T follicular helper cell (primary cell): Measurements from ENCODE around the gene COL4A1.

Experiments
- DNase-seq: peaks from one replicate; pipeline ENCODE4 v3.0.0-alpha.2; 2020; ENCODE audit warnings: low read depth

COL4A1 gene

GRCh38 chr13:110133425-110134235 lies 173.3 kb downstream of the COL4A1 start:
- no peak for DNase-seq

GRCh38 chr13:110132225-110132982 lies 174.6 kb downstream of the COL4A1 start:
- no peak for DNase-seq

GRCh38 chr13:110131424-110131823 lies 175.5 kb downstream of the COL4A1 start:
- no peak for DNase-seq

DNA sequence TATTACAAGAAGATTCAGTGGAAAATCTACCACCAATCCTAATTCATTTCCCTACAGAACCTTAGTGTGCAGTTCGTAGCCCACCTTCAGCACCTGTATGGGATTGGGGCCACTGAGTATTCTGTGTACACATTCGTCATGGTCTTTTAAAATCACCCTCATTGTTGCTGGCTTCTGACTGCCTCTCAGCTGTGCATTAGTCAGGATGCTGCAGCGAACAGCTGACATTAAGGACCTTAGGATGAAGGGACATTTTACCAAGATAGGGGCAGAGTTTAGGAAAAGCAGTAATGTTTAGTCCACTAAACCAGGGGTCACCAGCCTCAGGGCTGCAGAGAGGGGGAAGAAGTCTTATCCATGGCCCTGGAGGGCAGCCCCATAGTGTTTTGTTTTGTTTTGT lies 176.5 kb downstream of the COL4A1 start:
- DNase-seq, result no peak

DNA sequence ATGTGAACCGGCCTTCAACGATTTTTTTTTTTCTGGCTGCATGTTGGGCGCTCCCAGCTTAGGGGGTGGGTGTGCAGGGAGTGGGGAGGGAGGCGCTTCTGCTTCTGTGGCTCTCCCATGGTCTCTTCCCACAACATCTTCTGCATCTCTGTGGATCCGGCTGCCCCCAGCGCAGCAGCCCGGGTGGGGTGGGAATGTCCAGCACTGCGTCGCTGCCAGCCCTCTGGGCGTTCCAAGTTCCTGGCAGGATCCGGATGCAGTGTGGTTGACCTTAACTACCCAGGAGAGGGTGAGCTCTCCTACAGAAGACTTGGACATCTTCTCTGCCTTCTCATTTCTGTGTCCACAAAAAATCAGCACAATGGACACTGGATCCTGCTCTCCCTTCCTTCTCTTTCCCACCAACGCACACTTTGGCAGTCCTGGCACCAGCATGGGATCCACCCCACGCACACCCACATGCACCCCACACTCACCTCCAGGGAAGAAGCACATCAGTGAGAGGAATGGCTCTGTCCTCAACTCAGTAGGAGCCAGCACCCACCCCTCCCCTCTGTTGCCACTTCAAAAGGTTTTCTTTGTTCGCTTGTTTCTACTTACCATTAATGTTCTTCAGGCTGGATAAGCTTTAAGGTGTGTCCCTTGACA lies 177.3 kb downstream of the COL4A1 start:
- no peak for DNase-seq

GRCh38 chr13:110129076-110129475 lies 177.9 kb downstream of the COL4A1 start:
- no peak for DNase-seq

DNA sequence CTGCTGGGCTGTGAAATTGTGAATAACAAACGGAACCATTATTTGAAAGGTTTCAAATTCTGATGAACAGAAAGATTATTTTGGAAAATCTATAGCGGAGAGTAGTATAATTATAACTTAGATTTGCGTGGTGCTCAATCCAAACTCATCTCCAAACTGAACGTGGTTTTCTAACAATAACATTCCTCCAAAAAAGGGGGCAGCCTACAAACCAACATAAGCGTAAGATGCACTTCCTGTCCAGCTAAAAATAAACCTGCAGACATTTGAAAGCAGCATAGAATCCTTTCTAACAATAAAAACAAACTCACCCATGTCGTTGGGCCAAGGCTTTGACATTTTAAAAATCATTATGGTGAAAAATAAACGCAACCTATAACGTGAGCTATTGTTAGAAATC lies 178.4 kb downstream of the COL4A1 start:
- DNase-seq, result no peak

DNA sequence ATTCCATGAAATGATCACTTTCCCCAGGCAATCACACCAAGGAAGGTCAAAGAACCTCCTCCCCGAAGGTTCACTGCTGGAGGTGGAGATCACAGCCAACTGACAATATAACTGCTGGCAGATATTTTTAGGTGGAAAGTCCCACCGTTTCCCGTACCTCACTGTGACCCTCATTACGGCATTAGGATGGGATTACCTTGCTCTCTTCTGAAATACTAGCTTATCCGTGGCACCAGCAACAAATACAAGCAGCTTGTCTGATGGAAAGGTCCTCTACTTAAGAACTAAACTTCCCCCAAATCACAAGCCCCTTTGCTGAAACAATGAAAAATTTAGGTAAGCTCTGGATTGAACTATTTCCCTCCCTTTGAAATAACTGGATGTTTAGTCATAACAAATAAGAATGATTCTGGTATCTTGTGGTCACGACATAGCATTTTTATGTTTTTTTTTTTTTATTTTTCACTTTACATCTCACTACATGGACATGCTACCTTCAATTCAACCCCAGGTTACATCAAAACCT lies 178.9 kb downstream of the COL4A1 start:
- no peak for DNase-seq

DNA sequence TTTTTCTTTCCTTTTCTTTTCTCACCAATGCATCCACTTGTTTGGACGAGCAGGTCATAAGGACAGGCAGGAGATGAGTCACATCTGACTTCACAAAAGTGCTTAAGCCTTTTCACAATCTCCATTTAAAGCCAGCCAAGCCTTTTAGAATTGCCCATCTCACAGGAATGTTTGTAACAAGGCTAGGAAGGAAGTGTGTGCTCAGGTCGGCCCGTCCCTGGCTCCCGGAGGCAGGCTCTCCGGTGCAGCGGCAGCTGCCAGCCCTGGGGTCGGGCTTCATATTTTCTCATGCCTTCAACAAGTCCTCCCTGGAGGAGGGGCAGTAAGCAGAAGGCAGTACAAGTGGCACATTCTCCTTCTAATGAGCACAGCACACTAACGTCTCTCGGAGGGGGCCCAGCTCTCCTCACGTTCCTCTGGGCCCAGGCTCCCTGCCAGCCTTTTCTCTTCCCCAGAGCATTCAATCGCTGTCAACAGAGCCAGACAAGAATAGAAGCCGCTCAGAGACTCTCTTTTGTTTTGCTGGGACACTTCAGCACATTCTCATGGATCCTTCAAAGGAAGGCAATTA lies 180.5 kb downstream of the COL4A1 start:
- no peak for DNase-seq

DNA sequence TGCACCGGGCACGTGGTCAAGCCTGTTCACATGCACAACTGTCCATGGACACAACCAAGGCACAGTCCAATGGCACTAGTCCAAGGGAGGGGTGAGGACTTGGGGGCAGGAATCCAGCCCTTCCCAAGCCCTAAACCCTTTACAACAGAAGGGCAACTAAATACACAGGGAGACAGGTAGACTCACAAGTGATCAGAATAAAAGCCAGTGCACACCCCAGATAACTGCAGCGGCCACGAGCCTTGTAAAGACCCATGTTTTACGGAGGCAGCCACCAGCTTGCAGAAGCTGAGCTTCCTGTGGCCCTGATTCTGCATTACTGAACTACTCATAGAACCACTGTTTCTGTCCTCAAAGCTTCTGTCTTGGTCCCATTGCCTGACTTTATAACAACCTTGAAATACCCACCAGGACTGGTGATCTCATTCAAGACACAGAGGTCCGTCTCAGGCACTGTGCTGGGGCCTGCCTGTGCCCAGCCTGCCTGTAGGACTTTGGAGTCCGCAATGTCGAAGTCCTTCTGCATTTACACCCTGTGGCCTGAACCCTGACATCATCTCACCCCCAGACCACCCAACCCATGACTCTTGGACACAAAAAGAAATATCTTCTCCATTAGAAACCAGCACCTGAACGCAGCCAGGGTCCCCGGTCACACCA lies 181.2 kb downstream of the COL4A1 start:
- DNase-seq, result no peak

- DNase-seq, result no peak
Measured at GRCh38 chr13:110125157-110125556, 181.8 kb downstream of the COL4A1 start.

DNA sequence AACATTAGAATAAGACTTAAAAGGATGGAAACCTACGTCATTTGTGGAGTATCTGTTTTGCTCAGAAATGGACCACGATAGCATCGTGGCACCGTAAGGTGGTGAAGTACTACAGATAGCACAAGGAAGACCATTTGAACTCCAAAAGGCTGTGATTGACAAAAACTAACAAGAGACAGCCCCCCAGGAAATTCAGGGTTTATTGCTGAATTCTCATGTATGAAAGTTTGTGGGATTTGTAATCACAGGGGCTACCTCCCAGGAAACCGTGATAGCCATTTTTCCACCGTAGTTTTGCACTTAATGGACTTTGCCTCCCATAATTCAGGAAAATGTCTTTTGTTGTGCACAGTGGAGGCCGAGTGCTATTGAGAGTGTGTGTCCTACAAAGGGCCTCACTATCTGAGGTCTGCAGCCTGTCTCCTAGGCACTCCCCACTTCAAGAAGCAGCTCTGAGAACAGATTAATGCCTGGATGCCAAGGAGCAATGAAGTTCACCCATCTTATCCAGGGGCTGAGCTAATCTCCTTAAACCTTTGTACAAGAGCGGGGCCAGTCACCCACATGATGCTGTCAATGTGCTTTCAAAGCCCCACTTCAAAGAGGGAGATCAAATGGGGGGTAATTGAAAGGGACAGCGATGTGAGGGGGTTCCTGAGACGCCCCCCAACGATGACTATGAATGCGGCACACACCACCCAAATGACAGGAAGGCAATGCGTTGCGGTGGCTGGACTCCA lies 182.6 kb downstream of the COL4A1 start:
- DNase-seq, result no peak

DNA sequence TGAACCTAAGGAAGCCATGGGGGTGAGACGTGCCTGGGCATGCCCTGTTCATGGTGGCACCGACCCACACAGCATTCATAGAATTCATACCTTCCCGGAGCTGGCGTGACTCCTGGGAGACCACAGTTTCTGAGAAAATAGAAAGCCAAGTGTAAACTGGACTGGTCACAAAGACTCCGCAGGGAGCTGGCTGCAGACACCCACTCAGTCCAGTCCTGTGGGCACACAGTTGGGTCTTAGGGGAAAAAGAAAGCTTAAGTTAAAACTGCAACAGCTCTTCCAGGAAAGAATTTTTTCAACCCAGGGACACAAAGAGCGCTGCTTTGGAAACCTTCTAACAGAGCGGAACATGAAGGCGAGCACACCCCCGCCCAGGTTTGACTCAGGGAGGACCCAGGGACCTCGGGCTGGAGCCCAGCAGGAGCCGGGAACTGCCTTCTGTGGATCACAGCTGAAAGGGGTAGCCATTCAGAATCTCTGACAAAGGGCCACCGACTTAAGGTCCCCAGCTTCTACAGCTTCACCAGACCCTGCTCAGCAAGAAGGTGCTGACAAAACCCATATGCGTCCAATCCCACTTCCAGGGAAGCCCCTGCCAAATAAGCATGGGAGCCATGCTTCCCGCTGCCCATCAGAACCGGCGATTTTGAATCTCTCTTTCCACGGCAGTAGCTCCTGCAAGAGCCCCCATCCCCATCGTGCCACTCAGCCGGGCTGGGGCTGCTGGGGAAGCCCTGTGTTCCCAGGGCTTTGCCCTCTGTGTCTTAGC lies 183.7 kb downstream of the COL4A1 start:
- no peak for DNase-seq

- DNase-seq, result no peak
Measured at GRCh38 chr13:110121422-110122083, 185.4 kb downstream of the COL4A1 start.

- DNase-seq, result no peak
Measured at GRCh38 chr13:110119935-110120905, 186.7 kb downstream of the COL4A1 start.

DNA sequence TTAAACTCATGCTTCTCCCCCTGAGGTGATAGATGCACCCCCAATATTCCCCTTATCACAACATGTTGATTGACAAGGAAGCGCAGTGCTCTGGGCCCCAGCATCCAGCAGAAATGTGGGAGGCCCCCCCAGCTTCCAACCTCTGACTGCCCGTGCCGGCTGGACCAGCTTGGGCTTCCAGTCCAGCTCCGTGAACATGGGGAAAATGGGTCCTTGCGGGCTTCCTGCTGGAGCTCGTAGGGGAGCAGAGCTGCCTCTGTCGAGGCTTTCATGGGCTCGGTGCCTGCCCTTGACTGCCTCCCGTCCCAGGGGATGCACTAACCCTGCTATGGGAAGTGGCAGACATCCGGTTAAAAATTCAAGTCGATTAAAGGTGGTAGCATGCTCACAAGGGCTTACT lies 188.9 kb downstream of the COL4A1 start:
- DNase-seq, result no peak

DNA sequence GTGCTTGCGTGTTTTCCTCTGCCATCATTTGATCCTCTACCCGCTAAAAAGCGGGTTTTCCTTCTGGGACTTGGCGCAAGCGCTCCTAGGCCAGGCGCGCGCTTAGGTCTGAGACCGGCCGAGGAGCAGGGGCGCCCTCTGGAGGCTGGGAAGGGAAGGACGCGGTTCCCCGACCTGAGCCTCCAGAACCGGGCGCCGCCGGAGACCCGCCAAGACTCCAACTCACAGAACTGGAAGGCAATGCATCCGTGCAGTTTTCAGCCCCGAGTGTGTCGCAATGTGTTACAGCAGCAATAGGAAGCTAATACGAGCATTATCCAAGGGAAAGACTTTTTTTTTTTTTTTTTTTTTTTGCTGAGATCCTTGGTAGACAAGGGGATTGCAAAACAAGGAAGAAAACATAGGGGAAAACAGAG lies 190.9 kb downstream of the COL4A1 start:
- peak; percentile 14 for DNase-seq

- no peak for DNase-seq
Measured at GRCh38 chr13:110115591-110115990, 191.4 kb downstream of the COL4A1 start.
